MM.1S (cell line): ENCODE measurements around the gene SLIT1.
A peak's percentile ranks its signal among the peaks of the same experiment; 100 is the strongest.

Experiments used
- CTCF ChIP-seq: fragments of 300-600 bp; sonication (generic); IDR thresholded peaks from 2 replicates; pipeline ENCODE4 v1.5.1; 2016; ENCODE audit warnings: antibody characterized with exemption, low read length, mixed read lengths
- EZH2 ChIP-seq: fragments of 300-600 bp; sonication (generic); optimal IDR thresholded peaks from 2 replicates; pipeline ENCODE3; 2017; ENCODE audit warnings: low read depth, mild to moderate bottlenecking, antibody characterized with exemption, low read length, mixed read lengths
- EZH2phosphoT487 ChIP-seq: fragments of 300-600 bp; sonication (generic); IDR thresholded peaks from 2 replicates; pipeline ENCODE4 v1.6.1; 2018; ENCODE audit warnings: antibody characterized with exemption, low read length

GRCh38 chr10:97117372-97117771, 68.4 kb downstream of the SLIT1 start:
- TF ChIP-seq EZH2 (no peak), CTCF (peak; percentile 25), EZH2phosphoT487 (no peak)
